LNCaP clone FGC (cell line): ENCODE measurements around the gene ARID3A.

Source experiments
- DNase-seq: peaks from one replicate; pipeline ENCODE4 v3.0.0-alpha.2; 2011; ENCODE audit warnings: low read depth
- H3K4me3 ChIP-seq: 2 replicates; pipeline ENCODE4 v1.5.1; 2011; ENCODE audit warnings: mild to moderate bottlenecking, low read depth, low read length, control low read depth
- TF ChIP-seq, protein P1 (sequence below): IDR thresholded peaks from 2 replicates; pipeline ENCODE4 v1.5.1; 2012; ENCODE audit warnings: mild to moderate bottlenecking; ENCODE audit not compliant: control insufficient read depth, insufficient read depth; ENCODE audit errors: extremely low read depth

The ARID3A gene

DNA sequence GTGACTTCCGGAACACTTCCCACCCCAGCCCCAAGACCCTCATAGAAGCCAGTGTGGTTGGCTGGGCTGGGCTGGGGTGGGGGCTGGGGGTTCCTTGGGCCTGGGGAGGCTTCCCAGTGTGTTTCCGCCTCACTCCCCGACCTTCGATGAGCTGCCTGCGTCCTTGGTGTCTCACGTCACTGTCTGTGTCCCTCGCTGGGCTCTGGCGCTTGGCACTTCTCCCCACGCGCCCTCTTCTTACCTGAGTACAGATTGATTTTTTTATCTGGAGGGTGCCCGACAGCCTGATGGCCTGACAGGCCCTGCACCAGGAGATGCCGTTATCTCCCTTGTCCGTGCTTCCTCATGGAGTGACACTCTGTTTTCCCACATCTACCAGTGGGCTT, 66.8 kb downstream of the ARID3A start:
- TF ChIP-seq, protein P1, sequence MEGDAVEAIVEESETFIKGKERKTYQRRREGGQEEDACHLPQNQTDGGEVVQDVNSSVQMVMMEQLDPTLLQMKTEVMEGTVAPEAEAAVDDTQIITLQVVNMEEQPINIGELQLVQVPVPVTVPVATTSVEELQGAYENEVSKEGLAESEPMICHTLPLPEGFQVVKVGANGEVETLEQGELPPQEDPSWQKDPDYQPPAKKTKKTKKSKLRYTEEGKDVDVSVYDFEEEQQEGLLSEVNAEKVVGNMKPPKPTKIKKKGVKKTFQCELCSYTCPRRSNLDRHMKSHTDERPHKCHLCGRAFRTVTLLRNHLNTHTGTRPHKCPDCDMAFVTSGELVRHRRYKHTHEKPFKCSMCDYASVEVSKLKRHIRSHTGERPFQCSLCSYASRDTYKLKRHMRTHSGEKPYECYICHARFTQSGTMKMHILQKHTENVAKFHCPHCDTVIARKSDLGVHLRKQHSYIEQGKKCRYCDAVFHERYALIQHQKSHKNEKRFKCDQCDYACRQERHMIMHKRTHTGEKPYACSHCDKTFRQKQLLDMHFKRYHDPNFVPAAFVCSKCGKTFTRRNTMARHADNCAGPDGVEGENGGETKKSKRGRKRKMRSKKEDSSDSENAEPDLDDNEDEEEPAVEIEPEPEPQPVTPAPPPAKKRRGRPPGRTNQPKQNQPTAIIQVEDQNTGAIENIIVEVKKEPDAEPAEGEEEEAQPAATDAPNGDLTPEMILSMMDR, result no peak
- DNase-seq, result no peak
- no peak overlapping the region for H3K4me3 ChIP-seq

DNA sequence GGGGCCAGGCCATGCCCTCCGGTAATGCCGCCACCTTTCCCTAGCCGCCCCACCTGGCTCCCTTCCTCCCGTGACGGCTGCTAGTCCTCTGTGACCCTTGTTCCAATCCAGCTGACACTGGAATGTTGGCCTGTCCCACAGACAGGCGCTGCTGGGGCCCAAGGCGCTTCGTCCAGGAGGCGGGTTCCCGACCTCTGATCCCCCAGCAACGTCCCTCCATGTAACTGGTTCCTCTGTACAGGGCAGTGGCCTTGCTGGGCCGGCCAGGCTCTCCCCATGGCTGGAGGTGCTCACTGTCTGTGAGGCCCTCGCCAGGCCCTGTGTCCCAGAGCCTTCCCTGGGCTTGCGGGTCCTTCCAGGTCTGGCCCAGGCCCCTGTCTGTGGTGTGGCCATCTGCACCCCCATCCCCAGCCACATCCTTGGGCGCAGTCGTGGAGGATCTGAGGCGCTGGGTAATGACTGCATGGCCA, 67.6 kb downstream of the ARID3A start:
- H3K4me3 ChIP-seq, result no peak overlapping the region
- TF ChIP-seq, protein P1, result no peak
- no peak for DNase-seq

DNA sequence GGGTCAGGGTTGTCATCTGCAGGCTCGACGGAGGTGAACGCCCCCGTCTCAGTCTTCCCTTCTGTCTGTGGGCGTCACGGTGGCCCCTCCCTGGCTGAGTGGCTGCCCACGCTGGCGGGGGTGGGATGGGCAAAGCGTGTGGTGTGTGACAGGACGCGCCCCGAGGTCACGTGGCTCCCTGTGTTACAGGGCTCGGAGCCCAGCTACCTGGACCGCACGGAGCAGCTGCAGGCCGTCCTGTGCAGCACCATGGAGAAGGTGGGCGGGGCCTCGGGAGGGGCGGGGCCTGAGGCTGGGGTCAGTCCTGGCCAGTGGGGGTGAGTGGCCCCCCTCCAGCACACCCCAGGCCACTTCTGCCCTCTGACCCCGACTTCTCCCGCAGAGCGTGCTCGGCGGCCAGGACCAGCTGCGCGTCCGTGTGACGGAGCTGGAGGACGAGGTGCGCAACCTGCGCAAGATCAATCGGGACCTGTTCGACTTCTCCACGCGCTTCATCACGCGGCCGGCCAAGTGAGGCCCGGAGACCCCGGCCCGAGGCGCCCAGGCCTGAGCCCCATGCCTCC, 68.1 kb downstream of the ARID3A start:
- no peak overlapping the region for H3K4me3 ChIP-seq
- DNase-seq, result no peak
- TF ChIP-seq, protein P1, result no peak

DNA sequence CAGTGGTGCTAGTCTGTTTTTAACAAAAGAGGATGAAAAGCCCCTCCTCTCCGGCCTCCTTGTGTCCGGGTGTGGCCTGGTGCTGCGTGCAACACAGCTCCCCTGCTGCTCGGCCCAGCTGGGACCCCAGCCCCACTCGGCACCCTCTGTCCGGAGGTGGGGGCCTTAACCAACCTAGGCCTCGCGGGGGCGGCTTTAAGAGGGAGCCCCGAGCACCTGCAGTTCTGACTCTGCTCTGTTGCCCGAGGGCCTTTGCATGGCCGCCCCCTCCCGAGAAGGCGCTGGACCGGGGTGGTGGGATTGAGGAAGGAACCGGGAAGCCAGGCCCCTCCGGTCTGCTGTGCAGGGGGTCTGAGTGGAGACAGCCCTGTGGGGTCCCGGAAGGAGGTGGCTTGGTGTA, 68.7 kb downstream of the ARID3A start:
- H3K4me3 ChIP-seq, result no peak overlapping the region
- no peak for DNase-seq
- TF ChIP-seq, protein P1, result no peak

DNA sequence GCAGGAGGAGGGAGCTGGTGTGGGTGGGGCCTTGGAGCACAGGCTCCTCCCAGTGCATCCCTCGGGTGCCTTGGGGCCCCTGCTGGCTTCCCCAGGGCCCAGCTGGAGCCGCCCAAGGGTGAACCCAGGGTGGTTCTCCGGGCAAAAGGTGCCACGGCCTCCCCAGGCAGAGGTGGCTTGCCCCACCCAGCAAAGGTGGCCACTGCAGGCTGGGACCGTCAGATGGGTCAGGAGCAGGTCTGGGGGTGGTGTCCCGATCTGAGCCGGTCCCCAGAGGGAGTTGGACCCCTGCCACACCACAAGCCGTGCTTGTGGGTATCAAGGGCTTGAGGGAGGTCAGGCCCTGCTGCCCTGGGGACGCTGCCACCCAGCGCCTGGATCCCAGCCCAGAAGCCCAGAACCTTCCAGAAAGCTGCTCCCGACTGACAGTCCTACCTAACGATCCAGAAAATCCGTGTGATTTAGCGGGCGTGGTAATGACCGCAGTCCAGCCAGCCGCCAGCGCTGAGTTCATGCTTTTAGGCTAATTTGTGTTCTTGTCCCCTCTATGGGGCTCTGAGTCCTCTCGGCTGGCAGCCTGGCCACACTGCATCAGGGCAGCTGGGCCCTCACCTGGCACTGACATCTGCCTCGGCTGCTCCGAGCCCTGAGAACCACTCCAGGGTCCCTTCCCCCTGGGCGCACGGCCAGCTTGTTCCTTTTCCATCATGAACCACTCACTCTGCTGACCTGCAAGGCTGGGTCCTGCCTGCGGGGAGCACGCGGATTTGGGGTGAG, 69.4 kb downstream of the ARID3A start:
- DNase-seq, result no peak
- TF ChIP-seq, protein P1, result no peak
- H3K4me3 ChIP-seq, result no peak overlapping the region

DNA sequence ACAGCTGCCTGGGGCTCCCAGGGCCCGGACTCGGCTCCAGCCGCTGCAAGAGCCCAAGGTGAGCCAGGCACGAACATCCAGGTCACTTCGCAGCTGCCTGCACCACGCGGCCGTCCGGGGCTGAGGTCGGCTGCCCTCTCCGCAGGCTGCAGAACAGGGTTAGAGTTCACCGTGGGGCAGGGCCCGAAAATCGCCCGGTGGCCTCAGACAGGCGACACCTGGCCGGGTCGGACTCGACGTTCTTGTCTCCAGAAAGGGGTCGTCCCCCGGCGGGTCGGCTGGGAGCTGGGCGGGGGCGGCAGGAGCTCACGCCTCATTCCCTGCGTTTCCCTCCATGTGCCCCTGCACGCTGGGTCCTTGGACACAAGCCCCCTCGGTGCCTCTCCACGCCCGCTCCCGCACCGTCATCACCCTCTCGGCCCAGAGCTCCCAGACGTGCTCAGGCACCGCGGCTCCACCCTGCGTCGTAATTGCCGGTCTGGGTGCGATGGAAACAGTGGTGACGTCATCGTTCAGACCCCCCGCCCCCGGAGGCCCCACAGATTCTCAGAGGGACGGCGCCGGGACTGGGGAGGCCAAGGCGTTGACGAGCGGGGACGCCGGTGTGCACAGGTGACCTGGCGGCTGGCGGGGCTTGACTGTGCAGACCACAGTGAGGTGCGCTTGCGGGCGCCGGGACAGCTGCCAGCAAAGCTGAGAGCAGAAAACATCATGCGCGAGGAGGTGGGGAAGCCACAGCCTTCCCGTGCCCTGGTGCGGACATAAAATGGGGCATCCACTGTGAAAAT, 70.4 kb downstream of the ARID3A start:
- peak overlapping the region; percentile 25; the same call in 1 of the 2 replicates for H3K4me3 ChIP-seq
- DNase-seq, result no peak
- TF ChIP-seq, protein P1, result no peak
